GM19238 (cell line): ENCODE measurements around the gene C22orf42.
"Not testable (repeated sequence)": the region's sequence is repeated elsewhere in the genome, so short reads cannot be mapped to it uniquely, and the experiment has no call there.

Experiments used
- DNase-seq: peaks from one replicate; pipeline ENCODE4 v3.0.0; 2011; ENCODE audit warnings: low spot score; ENCODE audit not compliant: insufficient read length

Gene C22orf42

GRCh38 chr22:32185821-32186220, 26.7 kb upstream of the C22orf42 start:
- no peak for DNase-seq

GRCh38 chr22:32183625-32184024, 24.5 kb upstream of the C22orf42 start:
- DNase-seq: no peak

GRCh38 chr22:32181043-32181442, 21.9 kb upstream of the C22orf42 start:
- no peak for DNase-seq

- no peak for DNase-seq
Observed at GRCh38 chr22:32177221-32177765, 18.2 kb upstream of the C22orf42 start.

GRCh38 chr22:32175683-32176644, 16.9 kb upstream of the C22orf42 start:
- no peak for DNase-seq

- no peak for DNase-seq
Observed at GRCh38 chr22:32175115-32175514, 16.0 kb upstream of the C22orf42 start.

DNA sequence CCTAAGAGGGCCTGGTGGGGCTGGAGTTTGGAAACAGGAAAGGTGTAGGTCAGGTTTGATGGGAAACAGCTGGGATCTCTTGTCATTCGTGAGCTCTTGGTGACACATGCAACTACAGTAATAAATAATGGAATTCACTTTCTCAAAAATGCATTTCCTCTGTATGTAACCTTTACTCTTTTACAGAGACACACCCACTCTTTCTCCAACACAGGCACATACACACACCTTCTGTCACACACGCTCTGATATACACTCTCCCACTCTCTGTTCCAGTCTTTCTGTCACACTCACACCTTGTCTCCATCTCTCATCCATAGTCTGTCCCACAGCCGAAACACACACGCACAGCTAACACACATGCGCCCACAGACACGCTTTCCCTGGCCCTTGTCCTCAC, 6.6 kb upstream of the C22orf42 start:
- DNase-seq: no peak

GRCh38 chr22:32164075-32164860, 5.2 kb upstream of the C22orf42 start:
- no peak for DNase-seq

DNA sequence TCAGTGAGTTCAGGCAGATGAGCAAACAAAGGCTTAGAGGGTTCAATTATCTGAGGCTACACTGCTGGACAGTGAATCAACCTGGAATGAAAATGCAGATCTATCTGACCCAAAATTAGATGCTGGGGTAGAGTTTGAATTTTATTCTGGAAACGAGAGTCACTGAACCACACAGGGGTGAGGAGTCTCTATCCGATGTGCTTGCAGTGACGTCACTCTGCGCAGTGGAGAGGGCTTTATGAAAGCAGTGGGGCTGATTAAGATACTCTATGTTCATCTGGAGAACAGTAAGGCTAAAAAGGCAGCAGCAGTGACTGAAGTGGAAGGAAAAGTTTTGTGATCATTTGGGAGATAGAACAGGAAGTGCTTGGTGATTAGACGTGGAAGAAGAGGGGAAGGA, 1.3 kb upstream of the C22orf42 start:
- DNase-seq: not testable (repeated sequence)

DNA sequence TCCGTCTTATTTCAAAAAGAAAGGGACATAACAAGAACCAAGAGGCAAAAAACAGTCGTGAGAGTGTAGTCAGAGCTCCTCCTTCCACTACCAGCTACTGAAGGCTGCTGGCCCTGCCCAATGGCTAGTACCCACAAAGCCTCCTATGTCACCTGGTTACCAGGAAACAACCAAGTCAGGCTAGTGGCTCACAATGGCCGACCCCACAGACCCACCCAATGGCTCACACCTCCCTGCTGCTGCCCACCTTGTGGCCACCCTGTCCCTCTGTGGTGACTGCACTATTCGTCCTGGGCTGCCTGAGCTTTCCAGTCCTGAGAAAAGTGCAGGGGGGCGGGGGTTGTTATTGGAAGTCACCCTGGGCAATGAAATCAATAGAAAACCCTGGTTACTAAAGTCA, 1.5 kb downstream of the C22orf42 start:
- not testable (repeated sequence) for DNase-seq

- not testable (repeated sequence) for DNase-seq
Observed at GRCh38 chr22:32154727-32155126, 4.4 kb downstream of the C22orf42 start.

DNA sequence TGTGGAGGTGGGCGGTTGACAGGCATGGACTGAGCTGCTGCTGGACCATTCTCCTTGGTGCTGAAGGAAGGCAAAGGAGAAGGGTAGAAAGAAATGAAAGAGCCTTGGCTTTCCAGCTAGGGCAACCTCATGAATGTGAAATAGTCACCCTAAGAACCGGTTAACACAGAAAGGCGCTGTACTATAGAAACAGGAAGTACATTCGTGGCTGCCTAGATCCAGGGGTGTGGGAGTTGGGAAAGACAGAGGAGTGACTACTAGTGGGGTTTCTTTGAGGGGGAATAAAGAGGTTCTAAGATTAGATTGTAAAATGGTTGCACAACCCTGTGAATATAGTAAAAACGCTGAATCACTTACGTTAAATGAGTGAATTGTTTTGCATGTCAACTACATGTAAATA, 7.5 kb downstream of the C22orf42 start:
- not testable (repeated sequence) for DNase-seq

- DNase-seq: not testable (repeated sequence)
Observed at GRCh38 chr22:32150647-32151046, 8.5 kb downstream of the C22orf42 start.

DNA sequence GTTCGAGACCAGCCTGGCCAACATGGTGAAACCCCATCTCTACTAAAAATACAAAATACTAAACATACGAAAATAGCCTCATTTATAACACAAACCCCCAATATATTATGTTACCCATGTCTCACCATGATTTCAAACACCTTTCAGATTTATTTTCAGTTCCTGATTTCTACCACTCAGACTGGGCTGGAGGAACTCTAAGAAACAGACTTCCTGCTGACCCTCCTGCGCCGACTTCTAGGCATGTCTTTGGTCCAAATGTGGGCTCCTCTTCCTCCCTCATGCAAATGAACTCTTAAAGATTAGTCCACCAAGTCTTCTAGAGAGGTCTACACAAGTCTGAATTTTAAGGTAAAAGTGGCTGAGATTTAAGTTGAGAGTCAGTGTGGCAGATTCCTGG, 10.7 kb downstream of the C22orf42 start:
- not testable (repeated sequence) for DNase-seq

DNA sequence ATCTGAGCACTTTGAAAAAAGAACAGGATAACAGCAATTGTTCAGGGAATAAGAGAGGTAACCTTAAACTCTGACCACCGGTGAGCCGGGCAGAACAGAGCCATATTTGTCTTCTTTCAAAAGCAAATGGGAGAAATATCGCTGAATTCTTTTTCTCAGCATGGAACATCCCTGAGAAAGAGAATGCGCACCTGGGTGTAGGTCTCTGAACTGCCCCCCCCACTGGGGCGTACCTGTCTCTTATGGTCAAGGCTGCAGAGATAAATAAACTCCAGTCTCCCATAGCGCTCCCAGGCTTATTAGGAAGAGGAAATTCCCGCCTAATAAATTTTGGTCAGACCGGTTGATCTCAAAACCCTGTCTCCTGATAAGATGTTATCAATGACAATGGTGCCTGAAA, 12.0 kb downstream of the C22orf42 start:
- not testable (repeated sequence) for DNase-seq

DNA sequence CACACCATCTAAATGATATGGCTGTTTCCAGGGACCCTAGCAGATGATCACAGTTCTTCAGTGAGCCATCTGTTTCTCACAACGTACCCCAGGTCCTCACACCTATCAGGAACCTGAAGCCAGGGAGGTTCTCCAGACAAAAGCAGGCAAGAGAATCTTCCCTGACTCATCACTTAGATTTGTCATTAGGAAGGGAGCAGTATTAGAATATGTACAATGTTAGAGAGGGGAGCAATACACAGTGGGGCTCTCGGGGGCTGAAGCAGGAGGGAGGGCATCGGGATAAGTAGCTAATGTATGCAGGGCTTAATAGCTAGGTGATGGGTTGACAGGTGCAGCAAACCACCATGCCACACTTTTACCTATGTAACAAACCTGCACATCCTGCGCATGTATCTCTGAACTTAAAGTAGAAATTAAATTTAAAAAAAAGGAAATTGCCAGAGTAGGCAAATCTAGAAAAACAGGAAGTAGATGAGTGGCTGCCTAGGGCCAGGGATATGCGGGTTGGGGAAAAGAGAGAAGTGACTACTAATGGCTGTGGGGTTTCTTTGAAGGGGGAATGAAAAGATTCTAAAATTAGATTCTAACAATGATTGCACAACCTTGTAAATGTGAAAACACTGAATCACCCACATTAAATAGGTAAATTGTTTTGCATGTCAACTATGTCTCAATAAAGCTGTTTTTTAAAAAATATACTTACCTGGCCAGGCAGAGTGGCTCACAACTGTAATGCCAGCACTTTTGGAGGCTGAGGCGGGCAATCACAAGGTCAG, 14.4 kb downstream of the C22orf42 start:
- no peak for DNase-seq

GRCh38 chr22:32142600-32142999, 16.5 kb downstream of the C22orf42 start:
- no peak for DNase-seq

- DNase-seq: not testable (repeated sequence)
Observed at GRCh38 chr22:32140688-32141087, 18.4 kb downstream of the C22orf42 start.

DNA sequence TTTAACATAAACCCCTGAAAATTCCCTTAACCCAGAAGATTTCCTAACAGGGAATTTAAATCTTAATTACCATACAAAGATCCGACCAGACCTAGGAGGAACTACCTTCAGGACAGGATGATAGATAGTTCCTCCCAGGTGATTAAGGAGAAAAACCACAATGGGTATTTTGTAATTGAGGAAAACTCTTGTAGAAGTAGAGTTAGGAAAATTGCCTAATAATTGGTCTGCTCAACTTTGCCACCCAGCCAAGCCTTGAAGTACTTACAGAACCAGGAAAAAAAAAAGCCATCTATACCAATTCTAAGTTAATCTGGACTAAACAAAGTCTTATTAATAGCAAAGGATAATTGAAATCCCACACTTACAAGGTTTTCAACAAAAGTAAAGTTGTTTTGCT, 20.5 kb downstream of the C22orf42 start:
- not testable (repeated sequence) for DNase-seq

- DNase-seq: not testable (repeated sequence)
Observed at GRCh38 chr22:32137731-32138324, 21.3 kb downstream of the C22orf42 start.

DNA sequence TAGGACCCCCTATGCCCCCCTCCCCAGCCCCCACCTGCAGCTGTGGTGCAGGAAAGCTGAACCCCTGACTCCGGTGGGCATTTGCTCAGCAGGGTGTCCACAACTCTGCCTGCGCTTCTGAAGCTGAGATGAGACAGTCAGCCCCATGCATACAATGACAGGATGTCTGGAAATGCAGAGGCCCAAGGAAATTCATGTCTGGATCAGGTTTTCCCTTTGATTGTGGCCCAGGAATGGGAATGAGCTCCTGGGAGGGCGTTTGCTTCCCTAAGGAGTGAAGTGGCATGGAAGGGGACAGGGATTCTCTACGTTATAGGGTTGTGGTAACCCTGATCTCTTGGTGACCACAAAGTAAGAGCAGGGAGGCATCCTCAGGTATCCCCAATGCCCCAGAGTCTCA, 22.2 kb downstream of the C22orf42 start:
- not testable (repeated sequence) for DNase-seq
